ENCODE results near the gene IYD.
"Not testable (repeated sequence)": the region's sequence is repeated elsewhere in the genome, so short reads cannot be mapped to it uniquely, and the experiment has no call there.

The IYD gene

DNA sequence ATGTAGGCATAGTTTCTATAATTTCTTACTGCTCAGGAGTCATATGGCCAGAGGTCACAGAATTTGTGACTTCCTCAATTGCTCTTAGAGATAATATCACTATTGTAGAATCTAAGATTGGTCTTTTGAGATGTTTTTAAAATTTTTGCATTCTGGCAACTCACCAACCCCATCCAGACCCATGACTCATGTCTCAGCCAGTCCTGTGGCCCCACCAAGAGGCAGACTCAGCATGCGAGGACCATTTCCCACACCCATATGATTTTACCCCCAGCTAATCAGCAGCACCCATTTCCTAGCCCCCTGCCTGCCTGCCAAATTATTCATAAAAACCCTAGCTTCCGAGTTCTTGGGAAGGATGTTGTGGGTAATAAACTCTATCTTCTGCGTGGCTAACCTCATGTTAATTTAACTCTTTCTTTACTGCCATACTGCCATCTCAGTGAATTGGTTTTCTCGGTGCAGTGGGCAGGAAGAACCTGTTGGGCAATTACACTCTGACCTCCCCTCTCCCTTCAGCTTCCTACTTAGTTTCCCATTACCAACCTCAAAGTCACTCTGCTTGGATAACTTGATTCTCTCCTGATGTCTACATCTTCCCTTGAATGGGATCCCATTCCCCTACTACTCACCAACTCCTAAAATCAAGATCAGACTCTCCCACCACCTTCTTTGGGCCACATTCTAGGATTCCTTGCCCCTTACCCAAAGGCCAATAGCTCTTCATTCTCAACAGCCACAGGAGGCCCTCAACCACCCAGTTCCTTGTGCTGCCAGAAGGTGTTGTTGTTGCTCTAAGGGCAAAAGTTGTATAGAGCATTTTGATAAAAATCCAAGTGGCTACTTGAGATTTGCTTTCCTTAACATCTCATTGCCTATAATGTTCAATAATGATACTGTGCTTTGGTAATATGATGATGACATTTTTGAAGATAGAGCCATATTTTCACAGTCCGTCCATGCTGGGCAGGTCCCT, 16.2 kb upstream of the IYD start:
- DNase-seq: no peak

DNA sequence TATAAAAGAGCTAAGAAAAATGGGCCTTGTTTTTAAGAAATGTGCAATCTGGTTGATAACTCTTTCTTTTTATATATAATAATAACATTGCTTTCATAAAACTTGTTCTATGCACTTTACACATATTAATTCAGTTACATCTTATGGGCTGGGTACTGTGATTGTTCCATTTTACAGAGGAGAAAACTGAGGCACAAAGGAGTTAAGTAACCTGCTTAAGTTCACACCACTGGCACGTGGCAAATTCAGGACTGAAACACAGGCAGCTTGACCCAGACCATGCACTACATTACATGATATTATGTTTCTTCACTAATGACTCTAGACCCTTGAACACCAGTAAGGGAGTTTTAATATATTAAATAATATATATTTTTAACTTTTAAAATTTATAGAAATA, 15.4 kb upstream of the IYD start:
- DNase-seq: no peak

DNA sequence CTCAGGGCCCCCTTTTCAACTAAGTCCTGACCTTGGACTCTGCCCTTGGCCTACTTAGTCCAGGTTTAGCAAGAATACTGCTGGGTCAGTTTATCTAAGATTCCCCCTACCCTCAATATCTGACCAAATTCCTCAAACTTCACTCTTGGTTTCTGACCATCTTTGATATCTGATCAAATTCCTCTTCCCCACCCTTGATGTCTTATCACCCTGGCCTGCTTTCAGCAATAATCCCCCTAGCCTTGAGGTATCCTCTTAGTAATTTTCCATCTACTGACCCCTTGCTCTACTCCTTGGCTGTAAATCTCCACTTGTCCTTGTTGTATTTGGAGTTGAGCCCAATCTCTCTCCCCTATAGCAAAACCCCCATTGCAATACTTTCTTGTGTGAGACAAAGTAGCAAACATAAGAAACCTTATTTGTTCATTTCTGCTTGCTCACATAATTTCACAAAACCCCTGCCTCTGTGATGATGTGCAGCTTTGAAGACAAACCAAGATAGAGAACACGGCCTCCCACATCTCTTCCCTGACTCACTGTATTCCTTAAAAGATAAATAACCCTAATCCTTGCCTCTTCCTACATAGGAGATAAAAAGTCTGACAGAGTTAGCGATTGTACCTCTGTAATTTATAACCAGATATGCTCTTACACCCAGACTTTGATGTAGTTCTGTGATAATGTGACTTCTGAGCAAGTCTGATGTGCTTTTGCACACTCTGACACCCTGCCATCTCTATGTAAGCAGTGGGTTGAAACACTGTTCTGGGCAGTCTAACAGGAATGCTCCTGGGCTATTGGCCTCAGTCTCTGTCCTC, 13.8 kb upstream of the IYD start:
- DNase-seq: no peak

DNA sequence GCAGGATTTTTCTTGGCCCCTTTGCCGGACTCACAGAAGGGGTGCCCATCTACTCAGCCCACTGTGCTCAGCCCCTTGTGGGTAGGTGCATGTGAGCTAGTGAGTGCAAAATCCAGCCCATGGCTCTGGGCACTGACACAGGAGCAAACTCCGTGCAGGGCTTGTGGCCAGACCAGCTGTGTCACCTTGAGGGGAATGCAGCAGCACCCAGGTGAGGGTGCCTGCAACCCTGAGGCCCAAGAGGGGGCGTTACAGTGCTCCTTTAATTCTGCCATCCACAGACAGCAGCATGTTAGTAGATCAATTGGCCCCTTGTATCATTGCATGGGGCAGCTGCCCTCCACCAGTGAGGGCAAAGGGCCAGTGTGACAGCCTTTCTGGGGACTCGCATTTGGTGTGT, 12.9 kb upstream of the IYD start:
- no peak for DNase-seq

DNA sequence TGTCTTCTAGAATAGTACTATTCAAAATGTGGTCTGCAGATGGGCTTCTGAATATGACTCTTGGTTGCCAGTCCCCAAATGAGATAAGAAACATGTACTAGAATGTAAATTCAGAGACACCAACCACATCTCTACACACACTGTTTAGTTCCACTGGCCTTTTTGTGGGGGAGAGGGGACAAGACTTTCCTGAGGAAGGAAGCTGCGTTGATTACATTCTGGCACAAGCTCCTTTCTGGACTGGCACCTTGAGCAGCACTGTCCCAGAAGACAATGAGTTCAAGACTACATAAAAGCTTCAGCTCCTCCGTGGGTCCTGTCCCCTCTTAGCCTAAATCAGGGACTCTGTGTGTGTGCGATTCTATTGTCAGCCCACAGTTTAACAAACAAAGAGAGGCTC, 6.9 kb upstream of the IYD start:
- DNase-seq: no peak

DNA sequence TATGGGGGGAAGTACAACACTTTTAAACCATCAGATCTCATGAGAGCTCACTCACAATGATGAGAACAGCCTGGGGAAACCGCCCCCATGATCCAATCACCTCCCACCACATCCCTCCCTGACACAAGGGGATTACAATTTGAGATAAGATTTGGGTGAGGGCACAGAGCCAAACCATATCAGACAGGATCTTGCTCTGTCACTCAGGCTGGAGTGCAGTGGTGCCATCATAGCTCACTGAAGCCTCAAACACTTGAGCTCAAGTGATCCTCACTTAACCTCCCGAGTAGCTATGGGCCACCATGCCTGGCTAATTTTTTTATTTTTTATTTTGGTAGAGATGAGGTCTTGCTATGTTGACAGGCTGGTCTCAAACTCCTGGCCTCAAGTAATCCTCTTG, 5.1 kb upstream of the IYD start:
- no peak for DNase-seq

DNA sequence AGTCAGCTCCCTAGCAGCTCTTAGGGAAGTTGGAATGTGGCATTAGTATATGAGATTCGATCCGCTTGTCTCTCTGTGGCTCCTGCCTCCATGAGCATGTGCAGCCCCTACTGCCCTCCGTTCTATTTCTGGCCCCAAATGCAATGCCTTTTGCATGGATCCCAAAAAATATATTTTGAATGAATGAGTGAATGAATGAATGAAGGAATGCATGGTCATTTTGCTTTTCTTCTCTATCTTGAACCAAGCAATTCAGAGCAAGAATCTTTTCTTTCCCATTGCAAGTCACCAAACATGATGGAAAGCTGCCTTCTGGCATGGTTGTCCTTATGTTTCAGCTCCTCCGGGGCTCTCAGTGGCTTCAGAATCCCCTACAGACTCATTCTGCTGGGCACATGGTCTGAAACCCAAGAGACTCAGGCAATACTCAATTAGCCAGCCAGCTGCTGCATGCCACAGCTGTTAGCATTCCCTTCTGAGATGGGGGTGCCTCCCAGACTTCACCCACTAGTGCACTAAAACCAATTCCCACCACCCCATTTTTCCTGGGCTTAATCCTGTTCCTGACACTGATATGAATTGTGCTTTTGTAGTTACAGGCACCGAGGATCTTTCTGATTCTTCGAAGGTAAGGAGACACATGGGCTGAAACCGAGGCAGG, 2.6 kb upstream of the IYD start:
- DNase-seq: no peak

DNA sequence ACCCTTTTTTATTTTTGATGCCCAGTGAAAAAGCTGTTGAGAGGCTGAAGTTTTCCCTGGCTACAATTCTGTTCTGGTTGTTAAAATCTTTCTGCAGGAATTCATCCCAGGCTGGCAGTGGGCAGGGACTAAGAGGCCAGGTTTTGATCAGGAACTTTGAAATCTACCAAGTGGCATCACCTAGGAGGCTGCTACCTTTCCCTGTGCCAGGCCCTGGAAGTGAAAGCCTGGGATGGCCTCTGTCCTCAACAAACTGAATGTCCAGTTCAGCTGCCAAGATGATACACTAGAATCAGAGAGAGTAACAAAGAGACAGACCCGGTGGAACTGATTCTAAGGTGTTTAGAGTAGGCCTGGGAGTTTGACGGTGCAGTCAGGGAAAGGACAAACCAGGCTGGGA, 596 bp downstream of the IYD start:
- DNase-seq: no peak

DNA sequence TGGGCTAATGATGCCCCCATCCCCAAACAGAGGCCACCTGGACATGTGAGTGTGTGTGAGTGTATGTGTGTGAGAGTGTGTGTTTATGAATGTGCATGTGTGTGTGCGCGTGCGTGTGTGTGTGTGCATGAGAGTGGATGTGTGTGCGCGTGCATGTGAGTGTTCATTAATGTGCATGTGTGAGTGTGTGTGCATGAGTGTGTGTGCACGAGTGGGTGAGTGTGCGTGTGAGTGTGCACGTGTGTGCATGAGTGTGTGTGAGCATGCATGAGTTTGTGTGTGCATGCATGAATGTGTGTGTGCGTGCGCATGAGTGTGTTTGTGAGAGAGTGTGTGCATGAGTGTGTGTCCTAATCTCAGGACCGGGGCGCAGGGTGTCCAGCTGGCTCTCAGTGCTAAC, 1.3 kb downstream of the IYD start:
- DNase-seq: no peak

DNA sequence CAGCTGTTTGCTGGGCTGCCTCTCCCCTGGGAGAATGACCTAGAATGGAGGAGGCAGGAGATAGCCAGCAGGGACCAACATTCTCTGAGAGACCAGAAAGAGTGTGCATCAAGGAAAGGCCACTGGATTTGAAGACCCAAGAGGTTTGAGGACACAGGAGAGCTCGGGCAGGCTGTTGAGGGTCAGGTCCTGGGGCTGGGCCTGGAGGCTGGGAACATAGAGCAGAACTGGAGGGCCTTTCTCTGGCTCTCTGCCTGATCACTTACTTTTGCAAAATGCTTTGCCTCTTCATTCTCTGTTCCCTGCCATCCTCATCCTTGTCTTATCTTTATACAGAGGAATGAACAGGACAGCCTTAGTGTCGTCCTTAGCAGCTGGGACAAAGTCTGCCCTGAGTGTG, 2.5 kb downstream of the IYD start:
- DNase-seq: no peak

DNA sequence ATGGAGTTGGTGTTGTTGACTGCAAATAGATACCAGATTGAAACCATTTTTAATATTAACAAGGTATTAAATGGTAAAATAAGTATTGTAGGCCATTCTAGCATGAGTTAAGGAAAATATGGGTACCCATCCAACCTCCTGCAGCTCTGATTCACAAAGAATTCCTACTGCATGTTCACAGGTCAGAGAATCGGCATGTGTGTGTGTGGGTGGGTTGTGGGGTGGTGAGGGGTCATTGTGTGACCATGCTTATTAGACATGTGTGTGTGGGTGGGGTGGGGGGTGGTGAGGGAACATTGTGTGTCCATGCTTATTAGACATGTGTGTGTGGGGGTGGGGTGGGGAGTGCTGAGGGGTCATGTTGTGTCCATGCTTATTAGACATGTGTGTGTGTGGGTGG, 3.2 kb downstream of the IYD start:
- no peak for DNase-seq

DNA sequence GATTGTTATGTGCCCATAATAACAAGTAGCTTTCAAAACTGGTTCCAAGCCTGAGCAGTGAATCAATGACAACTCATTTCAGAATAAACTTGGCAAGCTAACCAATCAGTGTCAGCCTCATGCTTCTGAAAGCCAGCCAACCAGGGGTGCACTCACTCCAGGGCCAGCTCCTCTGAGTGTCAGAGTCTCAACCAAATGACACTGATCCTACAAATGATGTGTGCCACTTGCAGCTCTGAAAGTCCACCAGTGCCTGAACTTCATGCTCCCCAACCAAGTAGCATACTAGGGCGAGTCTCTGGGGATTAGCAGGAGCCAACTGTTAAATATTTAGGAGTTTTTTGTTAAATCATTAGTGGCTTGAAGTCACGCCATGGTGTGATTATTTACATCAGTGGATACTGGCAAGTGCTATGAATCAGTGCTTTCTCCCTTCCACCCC, 4.5 kb downstream of the IYD start:
- no peak for DNase-seq

DNA sequence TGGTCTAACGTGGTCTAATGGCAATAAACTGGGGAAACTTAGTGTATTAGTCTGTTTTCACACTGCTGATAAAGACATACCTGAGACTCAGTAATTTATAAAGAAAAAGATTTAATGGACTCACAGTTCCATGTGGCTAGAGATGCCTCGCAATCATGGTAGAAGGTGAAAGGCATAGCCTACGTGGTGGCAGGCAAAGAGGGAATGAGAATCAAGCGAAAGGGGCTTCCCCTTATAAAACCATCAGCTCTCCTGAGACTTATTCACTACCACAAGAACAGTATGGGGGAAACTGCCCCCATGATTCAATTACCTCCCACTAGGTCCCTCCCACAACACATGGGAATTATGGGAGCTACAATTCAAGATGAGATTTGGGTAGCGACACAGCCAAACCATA, 5.5 kb downstream of the IYD start:
- DNase-seq: not testable (repeated sequence)

DNA sequence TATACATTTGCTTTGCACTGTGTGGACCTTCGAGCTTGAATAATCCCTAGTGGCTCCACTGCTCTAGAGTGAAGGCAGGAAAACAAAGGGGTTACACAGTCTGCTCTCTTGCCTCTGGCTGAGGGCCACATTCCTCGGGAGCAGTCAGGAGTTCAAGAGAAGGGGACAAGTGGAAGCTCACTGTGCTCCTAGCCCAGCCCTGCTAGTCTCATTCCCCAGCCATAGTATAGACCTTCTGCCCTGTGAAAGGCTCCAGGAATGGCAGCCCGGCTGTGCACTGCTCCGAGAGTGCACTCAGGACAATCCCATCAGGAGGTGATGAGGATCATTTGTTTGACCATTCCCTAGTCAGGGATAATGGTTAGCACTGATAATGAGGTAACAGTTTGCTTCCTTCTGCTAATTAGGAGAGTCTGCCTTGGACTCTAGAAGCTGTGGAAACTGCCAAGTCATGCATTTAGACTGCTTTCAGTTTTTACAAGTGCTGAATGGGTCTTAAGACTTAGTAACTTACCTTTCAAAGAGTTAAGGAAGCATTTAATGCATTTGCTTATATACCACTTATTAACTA, 8.5 kb downstream of the IYD start:
- no peak for DNase-seq

DNA sequence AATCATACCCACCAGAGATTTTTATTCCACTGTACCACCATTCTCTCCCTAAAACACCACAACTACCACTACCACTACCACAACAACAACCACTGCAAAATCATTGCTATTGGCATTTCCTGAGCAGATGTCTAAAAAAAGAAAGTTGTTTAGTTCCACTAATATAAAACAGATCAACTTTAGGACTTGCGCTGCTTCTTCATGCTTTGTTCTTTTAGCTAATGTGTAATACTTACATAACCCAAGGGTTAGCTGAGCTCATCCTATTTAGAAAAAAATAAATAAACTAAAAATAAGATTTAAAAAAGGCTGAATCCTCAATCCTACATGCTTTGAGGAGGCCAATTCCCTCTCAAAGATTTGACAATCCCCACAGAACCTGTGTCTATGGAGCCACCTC, 11.4 kb downstream of the IYD start:
- no peak for DNase-seq

DNA sequence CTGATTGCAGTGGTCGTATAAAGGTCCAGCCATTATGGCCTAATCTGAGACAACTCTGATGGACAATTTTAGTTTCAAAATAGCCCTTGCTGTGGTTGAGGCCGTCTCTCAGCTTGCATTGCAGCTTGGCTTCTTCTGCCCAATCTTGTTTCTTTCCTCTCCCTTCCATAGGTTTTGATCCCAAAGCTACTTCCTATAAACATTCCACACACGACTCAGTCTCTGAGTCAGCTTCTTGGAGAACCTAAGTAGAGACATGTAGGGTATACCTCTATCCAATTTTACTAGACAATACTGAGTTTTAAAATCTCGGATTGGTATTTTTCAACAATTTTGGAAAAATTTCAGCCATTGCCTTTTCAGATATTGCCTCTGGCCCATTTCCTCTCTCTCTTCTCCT, 13.4 kb downstream of the IYD start:
- DNase-seq: no peak

DNA sequence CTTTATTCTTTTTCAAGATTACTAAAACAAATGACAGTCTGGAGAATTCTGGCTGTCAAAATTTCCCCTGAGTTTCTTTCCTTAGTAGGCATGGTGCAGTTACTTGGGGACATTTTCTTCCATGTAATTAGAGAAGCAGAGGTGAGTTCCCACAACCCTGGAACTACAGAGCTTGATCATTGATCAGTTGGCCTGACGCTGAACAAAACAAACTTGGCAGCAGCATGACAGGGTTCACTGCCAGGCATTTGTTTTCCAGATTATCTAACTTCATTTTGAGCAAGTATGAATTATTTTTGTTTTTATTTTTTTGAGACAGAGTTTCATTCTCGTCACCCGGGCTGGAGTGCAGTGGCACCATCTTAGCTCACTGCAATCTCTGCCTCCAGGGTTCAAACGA, 22.6 kb downstream of the IYD start:
- DNase-seq: no peak

DNA sequence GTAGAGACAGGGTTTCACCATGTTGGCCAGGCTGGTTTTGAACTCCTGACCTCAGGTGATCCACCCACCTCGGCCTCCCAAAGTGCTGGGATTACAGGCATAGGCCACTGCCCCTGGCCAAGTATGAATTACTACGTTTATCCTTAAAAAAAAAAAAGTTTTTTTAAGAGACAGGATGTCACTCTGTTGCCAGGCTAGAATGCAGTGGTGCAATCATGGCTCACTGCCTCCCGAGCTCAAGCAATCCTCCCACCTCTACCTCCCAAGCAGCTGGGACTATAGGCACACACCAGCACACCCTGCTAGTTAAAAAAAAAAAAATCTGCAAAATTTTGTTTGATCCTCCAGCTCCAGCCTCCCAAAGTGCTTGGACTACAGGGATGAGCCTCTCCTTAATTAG, 23.1 kb downstream of the IYD start:
- DNase-seq: no peak

DNA sequence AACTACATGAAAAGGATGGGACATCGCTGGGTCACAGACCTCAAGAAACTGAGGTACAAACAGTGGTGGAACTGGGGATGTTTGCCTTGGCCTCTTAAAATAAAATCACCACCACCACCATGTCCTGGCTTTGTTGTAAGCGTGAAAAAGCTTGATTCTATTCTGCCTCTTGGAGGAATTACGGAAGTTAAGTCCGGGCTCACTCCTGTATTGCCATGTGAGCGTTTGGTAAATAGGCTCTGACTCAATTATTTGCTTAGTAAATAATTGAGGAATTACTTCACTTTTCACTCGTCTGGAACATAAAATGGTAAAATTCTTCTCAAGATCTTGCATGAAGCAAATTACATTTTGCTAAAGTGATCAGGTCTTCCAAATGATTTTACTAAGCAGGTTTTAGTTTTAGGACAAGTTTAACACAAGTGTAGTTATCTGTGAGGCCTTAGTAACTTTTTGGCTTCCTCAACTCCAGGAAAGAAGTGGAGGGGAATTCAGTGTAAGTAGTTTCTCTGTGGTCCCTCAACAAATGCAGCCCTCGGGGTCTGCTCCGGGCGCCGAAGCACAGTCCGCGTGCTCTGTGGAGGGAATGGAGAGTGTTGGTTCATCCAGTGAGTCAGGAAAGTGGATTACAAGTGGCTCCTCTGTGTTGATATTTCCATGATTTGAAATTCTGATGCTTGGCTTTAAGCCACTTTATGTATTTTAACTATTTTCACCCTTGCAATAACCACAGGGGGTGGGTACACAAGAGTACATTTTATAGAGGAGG, 23.8 kb downstream of the IYD start:
- DNase-seq: no peak

DNA sequence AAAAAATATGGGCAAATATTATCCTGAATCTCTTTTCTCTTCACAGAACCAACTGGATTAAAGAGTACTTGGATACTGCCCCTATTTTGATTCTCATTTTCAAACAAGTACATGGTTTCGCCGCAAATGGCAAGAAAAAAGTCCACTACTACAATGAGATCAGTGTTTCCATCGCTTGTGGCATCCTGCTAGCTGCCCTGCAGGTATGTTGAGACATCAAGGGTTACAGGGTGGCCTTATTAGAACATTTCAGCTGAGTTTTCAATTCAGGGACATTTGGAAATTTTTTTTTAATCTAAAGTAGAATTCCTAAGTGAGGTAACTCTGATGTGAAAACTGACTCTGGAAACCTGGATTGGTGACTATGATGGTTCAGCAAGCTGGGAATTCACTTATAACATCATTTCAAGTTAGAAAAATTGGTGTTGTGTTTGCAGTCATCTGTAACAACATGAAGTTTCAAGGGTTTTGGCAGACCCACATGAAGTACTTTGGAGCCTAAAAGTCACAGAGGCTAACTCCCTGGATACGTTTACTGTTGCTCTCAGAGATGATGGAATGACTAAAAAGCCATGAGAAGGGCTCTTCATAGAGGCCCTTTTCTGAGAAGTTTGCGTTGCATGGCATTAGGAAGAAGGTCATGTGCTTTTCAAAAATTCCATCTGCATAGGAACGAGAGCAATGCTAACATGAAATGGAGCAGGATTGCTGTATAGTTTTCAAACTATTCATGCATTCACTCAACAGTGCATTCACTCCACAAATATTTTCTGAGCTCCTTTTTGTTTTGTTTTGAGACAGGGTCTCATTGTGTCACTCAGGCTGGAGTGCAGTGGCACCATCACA, 25.5 kb downstream of the IYD start:
- DNase-seq: no peak

DNA sequence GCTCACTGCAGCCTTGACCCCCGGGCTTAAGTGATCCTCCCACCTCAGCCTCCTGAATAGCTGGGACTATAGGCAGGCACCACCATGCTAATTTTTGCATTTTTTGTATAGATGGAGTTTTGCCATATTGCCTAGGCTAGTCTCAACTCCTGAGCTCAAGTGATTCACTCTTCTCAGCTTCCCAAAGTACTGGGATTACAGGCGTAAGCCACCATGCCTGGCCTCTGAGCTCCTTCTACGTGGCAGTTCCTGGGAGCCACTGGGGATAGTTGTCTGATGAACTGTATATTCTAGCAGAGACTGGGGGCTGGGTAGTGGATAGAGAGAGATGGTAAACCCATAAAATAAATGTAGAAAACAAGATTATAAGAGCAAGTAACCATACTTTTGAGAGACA, 26.1 kb downstream of the IYD start:
- DNase-seq: no peak
